HepG2 (cell line): ENCODE measurements around the gene NKAIN4. TPM values are rescaled to one million over a fixed set of nuclear protein-coding genes. Genes with fewer than 3 reads are reported as not detected.
A peak's percentile ranks its signal among the peaks of the same experiment; 100 is the strongest.

Source experiments
- ATAC-seq: fragments of 200-7000 bp; cut with Tn5 transposase; 3 replicates; pipeline ENCODE4 v1.9.1; 2020; ENCODE audit warnings: mild to moderate bottlenecking, moderate library complexity
- BruUV-seq: library from RNA; stranded (reverse); fragments of 400-500 nt; replicated peaks from 2 replicates; lab custom pipeline; 2021; lab: Mats Ljungman, UMichigan
- CTCF ChIA-PET: fragments of 300-600 bp; formaldehyde crosslinking; extraction: SDS; loops from one replicate; lab custom pipeline; 2021; ENCODE audit warnings: low total read pairs, inconsistent platforms, low intra/inter-chr PET ratio; lab: Yijun Ruan, JAX
- POLR2A ChIA-PET: fragments of 350-600 bp; sonication (Branson Sonifier 250); formaldehyde crosslinking; loops from one replicate; lab custom pipeline; 2020; ENCODE audit warnings: antibody characterized with exemption, inconsistent platforms; lab: Yijun Ruan, JAX
- DNase-seq: peaks from one replicate; pipeline ENCODE4 v3.0.0-alpha.2; 2015; ENCODE audit warnings: low spot score
- FAIRE-seq: peaks from 3 replicates; lab custom pipeline; 2011; peaks lifted over from hg19 to GRCh38; lab: Jason Lieb, UNC
- H2AFZ ChIP-seq: one replicate; pipeline ENCODE4 v1.6.1; 2011; ENCODE audit warnings: low read length, inconsistent platforms
- H3K27ac ChIP-seq: fragments of 300-600 bp; 3 replicates; pipeline ENCODE4 v1.8.0; 2011; ENCODE audit warnings: mixed run types, mild to moderate bottlenecking, mixed read lengths, low read length, inconsistent platforms; ENCODE audit not compliant: insufficient read depth; ENCODE audit errors: extremely low read length
- H3K27me3 ChIP-seq, 2 experiments: fragments of 200-600 bp in 1 of 2; 2 replicates in 1 of 2; 3 replicates in 1 of 2; pipeline versions ENCODE4 v1.6.0 to v1.8.0; 2011; ENCODE audit warnings: low read length in 2 of 2, mild to moderate bottlenecking in 2 of 2, moderate library complexity in 2 of 2, inconsistent platforms in 1 of 2; ENCODE audit not compliant: insufficient read depth in 2 of 2, control insufficient read depth in 1 of 2
- H3K36me3 ChIP-seq, 2 experiments: fragments of 200-600 bp in 1 of 2; replicated peaks in 1 of 2; 2 replicates in 1 of 2; 3 replicates in 1 of 2; pipeline versions ENCODE4 v1.5.1 to v1.8.0; 2011; ENCODE audit warnings: low read length in 2 of 2, inconsistent platforms in 1 of 2; ENCODE audit not compliant: insufficient read depth in 2 of 2, control insufficient read depth in 1 of 2
- H3K4me1 ChIP-seq: 2 replicates; pipeline ENCODE4 v1.5.1; 2012; ENCODE audit warnings: low read length, inconsistent platforms; ENCODE audit not compliant: insufficient read depth
- H3K4me2 ChIP-seq: 2 replicates; pipeline ENCODE4 v1.6.0; 2011; ENCODE audit warnings: low read depth, low read length, inconsistent platforms
- H3K4me3 ChIP-seq, 3 experiments: fragments of 200-600 bp in 1 of 3; sonication (generic), shearing (Covaris generic) in 1 of 3; replicated peaks in 1 of 3; 2 replicates each; pipeline ENCODE4 v1.5.1; 2011 to 2016; ENCODE audit warnings: low read length in 3 of 3, inconsistent platforms in 2 of 3, low read depth in 2 of 3, mild to moderate bottlenecking in 2 of 3, control low read depth in 1 of 3, mixed read lengths in 1 of 3; ENCODE audit not compliant: insufficient read depth in 1 of 3
- H3K79me2 ChIP-seq: one replicate; pipeline ENCODE4 v1.6.1; 2011; ENCODE audit warnings: low read length, inconsistent platforms; ENCODE audit not compliant: insufficient read depth
- H3K9ac ChIP-seq: 2 replicates; pipeline ENCODE4 v1.6.0; 2011; ENCODE audit warnings: mild to moderate bottlenecking, low read depth, low read length, inconsistent platforms; ENCODE audit not compliant: insufficient read depth
- H3K9me3 ChIP-seq: 2 replicates; pipeline ENCODE4 v1.5.1; 2012; ENCODE audit warnings: mild to moderate bottlenecking, low read length
- H4K20me1 ChIP-seq: 2 replicates; pipeline ENCODE4 v1.6.0; 2011; ENCODE audit warnings: inconsistent platforms, mild to moderate bottlenecking, low read length, moderate library complexity; ENCODE audit not compliant: insufficient read depth
- CHD4 ChIP-seq: fragments of 200-600 bp; sonication (generic); IDR thresholded peaks from 2 replicates; pipeline ENCODE4 v1.7.0; 2017; ENCODE audit warnings: mild to moderate bottlenecking, low read length, borderline replicate concordance
- E2F1 ChIP-seq: sonication (generic); formaldehyde crosslinking; IDR thresholded peaks from 2 replicates; pipeline ENCODE4 v1.5.0; 2020; ENCODE audit warnings: missing genetic modification reagents
- ELF3 ChIP-seq: IDR thresholded peaks from 2 replicates; pipeline ENCODE4 v1.6.1; 2016; ENCODE audit warnings: missing genetic modification reagents, missing compliant biosample characterization
- HNF1B ChIP-seq: sonication (generic); formaldehyde crosslinking; IDR thresholded peaks from 2 replicates; pipeline ENCODE4 v1.5.1; 2020; ENCODE audit warnings: mild to moderate bottlenecking, moderate library complexity, missing genetic modification reagents
- MXD3 ChIP-seq: IDR thresholded peaks from 2 replicates; pipeline ENCODE4 v1.6.1; 2016; ENCODE audit warnings: mild to moderate bottlenecking, missing biosample characterization, missing genetic modification reagents
- SRF ChIP-seq: IDR thresholded peaks from 2 replicates; pipeline ENCODE4 v1.6.1; 2011; ENCODE audit warnings: mild to moderate bottlenecking, low read depth, low read length, moderate library complexity
- TBL1XR1 ChIP-seq: fragments of 150-350 bp; IDR thresholded peaks from 2 replicates; pipeline ENCODE4 v1.6.1; 2014; ENCODE audit warnings: borderline replicate concordance, low read length; ENCODE audit not compliant: partially characterized antibody
- TEF ChIP-seq: sonication (generic); formaldehyde crosslinking; IDR thresholded peaks from 2 replicates; pipeline ENCODE4 v1.5.0; 2020; ENCODE audit warnings: missing genetic modification reagents
- ZBTB14 ChIP-seq: sonication (generic); formaldehyde crosslinking; IDR thresholded peaks from 2 replicates; pipeline ENCODE4 v1.4.0; 2020; ENCODE audit warnings: missing genetic modification reagents
- ZNF143 ChIP-seq: sonication (generic); formaldehyde crosslinking; IDR thresholded peaks from 2 replicates; pipeline ENCODE4 v1.4.0; 2020; ENCODE audit warnings: missing genetic modification reagents
- ZNF264 ChIP-seq: sonication (generic); formaldehyde crosslinking; IDR thresholded peaks from 2 replicates; pipeline ENCODE4 v1.4.0; 2020; ENCODE audit warnings: missing genetic modification reagents
- ZNF501 ChIP-seq: sonication (generic); formaldehyde crosslinking; IDR thresholded peaks from 2 replicates; pipeline ENCODE4 v1.5.1; 2020; ENCODE audit warnings: mild to moderate bottlenecking, moderate library complexity, missing genetic modification reagents
- ZNF740 ChIP-seq: sonication (generic); formaldehyde crosslinking; IDR thresholded peaks from 2 replicates; pipeline ENCODE4 v1.4.0; 2020; ENCODE audit warnings: missing genetic modification reagents
- ZNF747 ChIP-seq: sonication (generic); formaldehyde crosslinking; IDR thresholded peaks from 2 replicates; pipeline ENCODE4 v1.8.1; 2023; ENCODE audit warnings: missing genetic modification reagents, mild to moderate bottlenecking, borderline replicate concordance
- ZNF749 ChIP-seq: sonication (generic); formaldehyde crosslinking; IDR thresholded peaks from 2 replicates; pipeline ENCODE4 v1.8.0; 2022; ENCODE audit warnings: mild to moderate bottlenecking, missing genetic modification reagents, moderate library complexity, borderline replicate concordance
- ZNF883 ChIP-seq: sonication (generic); formaldehyde crosslinking; IDR thresholded peaks from 2 replicates; pipeline ENCODE4 v1.5.1; 2020; ENCODE audit warnings: mild to moderate bottlenecking, missing genetic modification reagents; ENCODE audit errors: not compliant biosample characterization
- WGBS: methylation state at CpG from one replicate; pipeline ENCODE4 v1.1.6; 2017; ENCODE audit warnings: low lambda C conversion rate; 5-methylcytosine and 5-hydroxymethylcytosine counted together
- in situ Hi-C: cut with HindIII; loops from 2 replicates; pipeline ENCODE4 v1.10.0; 2017; ENCODE audit warnings: low pct_unique_long_range_greater_than_20kb; ENCODE audit not compliant: extremely low pct_ligation_motif_present
- intact Hi-C: fragments of 100-400 bp; cut with micrococcal nuclease; formaldehyde crosslinking; loops from one replicate; pipeline ENCODE4 v1.10.0; 2022; ENCODE audit not compliant: unreplicated experiment
- polyA plus RNA-seq, 8 experiments: library from polyadenylated mRNA; depleted of rRNA in 3 of 8; stranded (reverse) in 7 of 8; unstranded in 1 of 8; fragments of >200 nt; fragmentation: Illumina TruSeq in 4 of 8; extraction: Trizol in 4 of 8; gene quantifications; 2 replicates each; pipeline versions ENCODE4 v1.2.1 to v1.2.3, GENCODE V29; 2011 to 2016; ENCODE audit warnings: low read depth in 4 of 8, missing spikeins in 1 of 8, mixed read lengths in 1 of 8; ENCODE audit not compliant: insufficient read depth in 1 of 8
- total RNA-seq, 5 experiments: library from RNA; depleted of rRNA; stranded (reverse); fragments of >200 nt; fragmentation: Illumina TruSeq; extraction: Trizol; gene quantifications; 2 replicates each; pipeline ENCODE4 v1.2.3, GENCODE V29; 2016; ENCODE audit warnings: low read depth in 1 of 5

NKAIN4 gene
- total and polyA plus RNA-seq, 2 of the 13 experiments (the other 11 are each of a cell fraction or from before 2014, with no cell fraction given): not detected

GRCh38 chr20:63273635-63274380 lies 19.5 kb upstream of the NKAIN4 start:
- FAIRE-seq (peak; percentile 91), DNase-seq (peak; percentile 82), ATAC-seq (peak; percentile 48)
- 3% methylated on average over 20 of the region's 20 CpGs for WGBS
- in situ Hi-C loops: no loop called here
- Histone ChIP-seq H3K4me3 (peak overlapping the region; percentile 96 to 100 (median 99)), H2AFZ (no peak overlapping the region), H3K4me2 (peak overlapping the region; percentile 92), H3K27me3 (peaks cover 0 to under 1% of the 10 kb centered on the region in 2 experiments; a peak in 1 of 5 replicates), H3K79me2 (peaks cover 41% of the 10 kb centered on the region), H3K27ac (peak overlapping the region; percentile 72), H3K36me3 (peaks cover 34 to 37% of the 10 kb centered on the region in 2 experiments), H3K9ac (peak overlapping the region; percentile 96), H3K9me3 (no peaks in the 10 kb centered on the region), H3K4me1 (peaks cover 29% of the 10 kb centered on the region), H4K20me1 (peaks cover 33% of the 10 kb centered on the region)
- POLR2A ChIA-PET: interaction anchor here (1.5 kb wide), 1 partner anchor 59 kb away, joined by 8 read pairs; no protein-coding TSS in a partner anchor
- intact Hi-C loops: no loop called here
- CTCF ChIA-PET: no interaction called here
- TSS peak; percentile 90 for BruUV-seq
- TF ChIP-seq MXD3 (CRISPR knock-in tag) (peak; percentile 37; the same call in 1 of the 2 replicates), SRF (no peak), TBL1XR1 (peak; percentile 48), ZNF747 (CRISPR knock-in tag) (no peak), HNF1B (CRISPR knock-in tag) (0 out of 2 replicates have a peak, but pooled peaks have one; percentile 40), ZNF883 (peak; percentile 52), ZBTB14 (CRISPR knock-in tag) (0 out of 2 replicates have a peak, but pooled peaks have one; percentile 19), ZNF264 (CRISPR knock-in tag) (0 out of 2 replicates have a peak, but pooled peaks have one; percentile 27), TEF (no peak), ZNF749 (CRISPR knock-in tag) (0 out of 2 replicates have a peak, but pooled peaks have one; percentile 55), ZNF740 (CRISPR knock-in tag) (peak; percentile 40), ELF3 (no peak), CHD4 (no peak), ZNF501 (peak; percentile 57; the same call in 1 of the 2 replicates), E2F1 (CRISPR knock-in tag) (no peak), ZNF143 (peak; percentile 40; the same call in 1 of the 2 replicates)
